ENCODE data around the gene OSM. TPM values are rescaled to one million over a fixed set of nuclear protein-coding genes. Genes with fewer than 3 reads are reported as not detected.
A peak's percentile ranks its signal among the peaks of the same experiment; 100 is the strongest.

Gene OSM
- total RNA-seq, 4 donors from 2014 or later, result not detected

GRCh38 chr22:30247561-30247960 lies 19.1 kb downstream of the OSM start:
- Histone ChIP-seq H3K4me1 (peaks cover 2 to 46% (median 5%) of the 10 kb centered on the region in 4 donors), H3K36me3 (no peaks in the 10 kb centered on the region), H3K27me3 (no peaks in the 10 kb centered on the region), H3K27ac (peak overlapping the region in 3 of 4 donors; percentile 63 to 75 (median 72)), H3K4me3 (peak overlapping the region in 2 of 4 donors; percentile 62), H3K9me3 (no peaks in the 10 kb centered on the region)
- no peak for TF ChIP-seq POLR2A (IDR thresholded peaks at IDR 0.05)
- no peak for TF ChIP-seq CTCF (IDR thresholded peaks at IDR 0.05)
- DNase-seq, result no peak

GRCh38 chr22:30246814-30247376 lies 19.8 kb downstream of the OSM start:
- Histone ChIP-seq H3K27ac (peak overlapping the region; percentile 27 to 75 (median 68)), H3K27me3 (no peaks in the 10 kb centered on the region), H3K36me3 (peaks cover 0 to 4% (median 0%) of the 10 kb centered on the region in 3 donors), H3K4me3 (peak overlapping the region; percentile 38 to 62 (median 50)), H3K9me3 (no peaks in the 10 kb centered on the region), H3K4me1 (peaks cover 2 to 39% (median 5%) of the 10 kb centered on the region in 4 donors)
- peak in 2 of 3 donors; percentile 83 to 86 for DNase-seq
- TF ChIP-seq POLR2A (IDR thresholded peaks at IDR 0.05) (no peak), CTCF (IDR thresholded peaks at IDR 0.05) (peak in 1 of 6 experiments; percentile 33)

GRCh38 chr22:30245985-30246813 lies 20.5 kb downstream of the OSM start, which contains the start of gene LIF:
Gene LIF (minus strand): TSS chr22:30246759. CDS start chr22:30246695, 64 bp downstream.
- DNase-seq, result peak in 2 of 3 donors; percentile 43 to 70
- H3K27ac ChIP-seq, result peak within 1 kb of the TSS; percentile 27 to 75 (median 68)
- no peaks in the 10 kb centered on the region for H3K27me3 ChIP-seq
- H3K36me3 ChIP-seq, result peaks cover 0 to 7% (median 0%) of the 10 kb centered on the region in 3 donors
- H3K4me1 ChIP-seq, result peaks cover 2 to 38% (median 5%) of the 10 kb centered on the region in 4 donors
- H3K4me3 ChIP-seq, result peak within 1 kb of the TSS; percentile 38 to 62 (median 50)
- peak in 3 of 6 experiments; percentile 19 to 29 (median 29) for TF ChIP-seq CTCF (IDR thresholded peaks at IDR 0.05)
- TF ChIP-seq POLR2A (IDR thresholded peaks at IDR 0.05), result no peak
- H3K9me3 ChIP-seq, result no peaks in the 10 kb centered on the region

GRCh38 chr22:30245181-30245984 lies 21.3 kb downstream of the OSM start:
- no peaks in the 10 kb centered on the region for H3K9me3 ChIP-seq
- TF ChIP-seq POLR2A (IDR thresholded peaks at IDR 0.05), result no peak
- TF ChIP-seq CTCF (IDR thresholded peaks at IDR 0.05), result no peak
- H3K27me3 ChIP-seq, result no peaks in the 10 kb centered on the region
- DNase-seq, result no peak
- peaks cover 0 to 7% (median 0%) of the 10 kb centered on the region in 3 donors for H3K36me3 ChIP-seq
- peak overlapping the region; percentile 27 to 72 (median 56) for H3K27ac ChIP-seq
- peak overlapping the region; percentile 38 to 62 (median 50) for H3K4me3 ChIP-seq
- peaks cover 2 to 38% (median 5%) of the 10 kb centered on the region in 4 donors for H3K4me1 ChIP-seq

GRCh38 chr22:30244641-30245040 lies 22.0 kb downstream of the OSM start:
- Histone ChIP-seq H3K27ac (no peak overlapping the region), H3K36me3 (peaks cover 0 to 7% (median 0%) of the 10 kb centered on the region in 3 donors), H3K4me3 (no peak overlapping the region), H3K9me3 (no peaks in the 10 kb centered on the region), H3K4me1 (peaks cover 2 to 36% (median 5%) of the 10 kb centered on the region in 4 donors), H3K27me3 (no peaks in the 10 kb centered on the region)
- DNase-seq, result no peak
- TF ChIP-seq CTCF (IDR thresholded peaks at IDR 0.05) (no peak), POLR2A (IDR thresholded peaks at IDR 0.05) (no peak)
